ENCODE measurements around the gene BMS1. TPM values are rescaled to one million over a fixed set of nuclear protein-coding genes. Genes with fewer than 3 reads are reported as not detected.
"Not testable (repeated sequence)": the region's sequence is repeated elsewhere in the genome, so short reads cannot be mapped to it uniquely, and the experiment has no call there.

The BMS1 gene
- total and polyA plus RNA-seq, 2 of the 8 experiments (the other 6 are each of a cell fraction or from before 2014, with no cell fraction given) = 3.7 to 34.6 TPM

- Histone ChIP-seq H3K4me1 (replicated peaks in 1 of 4; ENCODE audit: control insufficient read depth in 3 of 4, insufficient read depth in 4 of 4, low read length in 3 of 4) (peaks cover 5 to 15% (median 10%) of the 10 kb centered on the region in 4 experiments), H3K36me3 (ENCODE audit: control insufficient read depth in 2 of 4, insufficient read depth in 4 of 4, low read length in 3 of 4) (peaks cover 10 to 29% (median 19%) of the 10 kb centered on the region in 4 experiments), H2BK12ac (ENCODE audit: low read depth, low read length) (0 out of 2 replicates have a peak overlapping the region, but pooled peaks have one; percentile 50), H3K4me2 (ENCODE audit: insufficient read depth in 1 of 2, low read depth in 2 of 2, low read length in 2 of 2) (peak overlapping the region; percentile 47 to 59), H3K4me3 (ENCODE audit: extremely low read depth in 1 of 4, insufficient read depth in 2 of 4, low read depth in 3 of 4, low read length in 4 of 4) (peak overlapping the region in 1 of 4 experiments; percentile 15; a peak in 1 of 8 replicates)
- not testable (repeated sequence) for H3K9me3 ChIP-seq (ENCODE audit: insufficient read depth in 2 of 2, low read depth in 1 of 2, low read length in 1 of 2); H2AFZ ChIP-seq (ENCODE audit: low read length); H3K27me3 ChIP-seq (replicated peaks in 1 of 4; ENCODE audit: control insufficient read depth in 3 of 4, extremely low read depth in 1 of 4, insufficient read depth in 3 of 4, low read length in 3 of 4); H3K79me2 ChIP-seq (ENCODE audit: control insufficient read depth in 1 of 2, insufficient read depth in 2 of 2, low read length in 2 of 2); H4K5ac ChIP-seq (ENCODE audit: insufficient read length, low read depth, low read length); H2BK120ac ChIP-seq (replicated peaks; ENCODE audit: low read depth, low read length); H3K4ac ChIP-seq (replicated peaks; ENCODE audit: insufficient read length, low read depth, low read length); DNase-seq (ENCODE audit: low read depth in 1 of 2, low spot score in 2 of 2); H3K56ac ChIP-seq (replicated peaks; ENCODE audit: insufficient read length, low read depth, low read length); H2BK5ac ChIP-seq (ENCODE audit: low read depth, low read length); H3K23ac ChIP-seq (ENCODE audit: insufficient read length); H3K14ac ChIP-seq (ENCODE audit: insufficient read length); H3K27ac ChIP-seq (ENCODE audit: low read depth, low read length); H4K91ac ChIP-seq (replicated peaks; ENCODE audit: insufficient read length, low read length); H3K9ac ChIP-seq (replicated peaks in 1 of 4; ENCODE audit: extremely low read depth in 1 of 4, low read depth in 3 of 4, low read length in 3 of 4); H2AK5ac ChIP-seq (ENCODE audit: low read depth, low read length); H3K79me1 ChIP-seq (ENCODE audit: low read depth, low read length); H3K23me2 ChIP-seq (ENCODE audit: low read depth, low read length); H3K18ac ChIP-seq (ENCODE audit: extremely low read depth, low read length); FAIRE-seq; H4K8ac ChIP-seq (ENCODE audit: extremely low read depth, insufficient read depth, low read length); H4K20me1 ChIP-seq (replicated peaks in 1 of 2; ENCODE audit: control insufficient read depth in 1 of 2, insufficient read depth in 2 of 2, low read length in 2 of 2); H2BK15ac ChIP-seq (ENCODE audit: low read length); H2BK20ac ChIP-seq (ENCODE audit: low read length)
- ChIA-PET POLR2A (ENCODE audit: partially characterized antibody) (interaction anchor here (1.7 kb wide), 1 partner anchor 12 kb away, joined by 7 read pairs; no protein-coding TSS in a partner anchor), CTCF (ENCODE audit: partially characterized antibody) (interaction anchor here (0.7 to 2.2 kb wide), 7 partner anchors 9 to 276 kb away, joined by 3 to 8 read pairs (median 4); no protein-coding TSS in a partner anchor)
- TF ChIP-seq SIN3A (conservative IDR thresholded peaks at IDR 0.05 in 1 of 2, IDR thresholded peaks at IDR 0.05 in 1 of 2; ENCODE audit: low read depth in 1 of 2, low read length in 2 of 2) (0 out of 4 replicates have a peak, but pooled peaks of 1 of the 2 experiments have one; percentile 32), TAF1 (IDR thresholded peaks at IDR 0.05; ENCODE audit: low read depth, low read length) (0 out of 2 replicates have a peak, but pooled peaks have one; percentile 21), MAX (IDR thresholded peaks at IDR 0.05) (peak; percentile 68; the same call in 1 of the 2 replicates)
- WGBS, 2 experiments (ENCODE audit: extremely low coverage in 1 of 2, insufficient coverage in 1 of 2, insufficient read length in 1 of 2, insufficient replicate concordance in 2 of 2, low coverage in 1 of 2, low lambda C conversion rate in 2 of 2, missing lambda C conversion rate in 1 of 2) = 15% methylated on average over 4 of the region's 4 CpGs; no CpG with 5 or more reads in 1 of the 2 experiments
Observed at GRCh38 chr10:42828391-42828790, 45.8 kb downstream of the BMS1 start.
